GM18517 (cell line): ENCODE data around the gene ATG16L2.

Source experiments
- ATAC-seq: cut with Tn5 transposase; IDR thresholded peaks from one replicate; pipeline ENCODE4 v1.9.1; 2021; ENCODE audit warnings: mild to moderate bottlenecking, moderate library complexity; ENCODE audit not compliant: unreplicated experiment

The ATG16L2 gene

DNA sequence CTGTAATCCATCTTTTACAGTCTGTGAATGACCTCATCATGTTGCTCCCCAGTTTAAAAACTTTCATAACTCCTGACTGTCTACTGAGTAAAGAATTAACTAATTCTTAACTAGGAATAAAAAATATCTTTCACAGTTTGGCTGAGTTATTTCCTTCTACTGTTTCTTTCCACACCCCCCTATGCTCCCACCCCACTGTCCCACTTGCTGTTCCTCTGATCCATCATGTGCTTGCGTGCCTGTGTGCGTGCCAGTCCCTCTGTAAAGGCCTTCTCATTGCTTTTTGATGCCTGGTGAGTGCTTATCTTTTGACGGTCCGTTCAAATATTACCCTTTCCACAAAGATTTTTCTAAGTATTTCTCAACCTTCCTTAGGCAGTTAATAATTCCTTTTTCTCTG is 55.6 kb downstream of the ATG16L2 start:
- ATAC-seq, result no peak

DNA sequence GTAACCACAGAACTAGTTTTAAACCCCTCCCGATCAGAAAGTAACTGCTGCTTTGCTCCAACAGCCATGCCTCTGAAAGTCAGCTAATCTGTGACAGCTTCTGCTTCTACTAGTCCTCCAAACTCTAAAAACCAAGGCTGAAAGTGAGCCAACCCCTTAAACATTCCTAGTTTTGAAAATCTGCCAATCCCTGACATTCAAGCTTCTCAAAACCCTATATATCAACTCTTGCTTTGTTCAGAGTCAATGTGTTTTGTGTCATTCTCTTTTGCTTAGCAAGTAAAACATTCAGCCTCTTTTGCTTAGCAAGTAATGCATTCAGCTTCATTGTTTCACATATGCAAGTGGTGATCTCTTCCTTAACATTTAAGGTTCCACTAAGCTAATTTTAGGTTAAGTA is 56.9 kb downstream of the ATG16L2 start:
- ATAC-seq, result no peak

DNA sequence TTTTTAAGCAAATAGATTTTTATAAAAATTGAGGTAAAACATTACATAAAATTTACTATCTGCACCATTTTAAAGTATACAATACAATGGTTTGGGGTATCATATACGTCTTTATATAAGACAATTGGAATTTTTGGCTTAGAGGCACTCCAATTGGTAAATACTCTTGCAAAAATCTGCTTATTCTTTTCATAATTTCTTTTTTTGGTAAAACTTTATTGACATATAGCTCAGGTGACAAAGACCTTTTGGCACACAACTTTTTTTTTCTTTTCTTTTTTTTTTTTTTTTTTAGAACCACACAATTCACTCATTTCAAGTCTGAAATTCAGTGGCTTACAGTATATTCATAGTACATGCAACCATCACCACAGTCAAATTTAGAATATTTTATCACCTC is 57.8 kb downstream of the ATG16L2 start:
- no peak for ATAC-seq

DNA sequence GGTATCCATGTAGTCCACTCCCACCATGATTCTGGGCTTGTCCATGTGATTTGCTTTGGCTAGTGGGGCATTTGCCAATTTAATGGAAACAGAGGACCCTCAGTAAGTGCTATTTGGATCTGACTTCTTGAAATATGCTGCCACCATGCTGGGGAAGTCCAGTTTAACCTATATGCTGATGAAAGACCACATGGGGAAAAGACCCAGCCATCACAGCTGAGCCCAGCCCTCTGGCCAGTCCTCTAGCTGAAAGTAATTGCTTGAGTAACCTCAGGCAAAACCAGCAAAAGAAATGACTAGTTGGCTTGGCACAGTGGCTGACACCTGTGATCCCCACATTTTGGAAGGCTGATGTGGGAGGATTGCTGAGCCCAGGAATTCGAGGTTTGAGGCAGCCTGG is 61.5 kb downstream of the ATG16L2 start:
- no peak for ATAC-seq

DNA sequence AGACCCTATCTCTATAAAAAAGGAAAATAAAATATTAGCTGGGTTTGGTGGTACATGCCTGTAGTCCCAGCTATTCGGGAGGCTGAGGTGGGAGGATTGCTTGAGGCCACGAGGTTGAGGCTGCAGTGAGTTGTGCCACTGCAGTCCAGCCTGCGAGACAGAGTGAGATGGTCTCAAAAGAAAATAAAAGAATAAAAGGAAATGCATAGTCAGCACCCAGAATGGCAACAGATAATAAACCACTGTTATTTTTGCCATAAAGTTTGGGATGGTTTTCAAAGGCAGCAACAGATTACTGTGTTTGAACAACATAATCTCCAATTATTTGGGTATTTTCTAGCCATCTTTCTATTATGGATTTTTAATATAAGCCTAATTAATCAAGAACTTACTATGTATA is 61.9 kb downstream of the ATG16L2 start:
- no peak for ATAC-seq
